Measurements from ENCODE around the gene STK11IP. TPM values are rescaled to one million over a fixed set of nuclear protein-coding genes. Genes with fewer than 3 reads are reported as not detected.
A peak's percentile ranks its signal among the peaks of the same experiment; 100 is the strongest.

STK11IP gene
- total RNA-seq, 1 donor from 2014 or later = 34.5 TPM

DNA sequence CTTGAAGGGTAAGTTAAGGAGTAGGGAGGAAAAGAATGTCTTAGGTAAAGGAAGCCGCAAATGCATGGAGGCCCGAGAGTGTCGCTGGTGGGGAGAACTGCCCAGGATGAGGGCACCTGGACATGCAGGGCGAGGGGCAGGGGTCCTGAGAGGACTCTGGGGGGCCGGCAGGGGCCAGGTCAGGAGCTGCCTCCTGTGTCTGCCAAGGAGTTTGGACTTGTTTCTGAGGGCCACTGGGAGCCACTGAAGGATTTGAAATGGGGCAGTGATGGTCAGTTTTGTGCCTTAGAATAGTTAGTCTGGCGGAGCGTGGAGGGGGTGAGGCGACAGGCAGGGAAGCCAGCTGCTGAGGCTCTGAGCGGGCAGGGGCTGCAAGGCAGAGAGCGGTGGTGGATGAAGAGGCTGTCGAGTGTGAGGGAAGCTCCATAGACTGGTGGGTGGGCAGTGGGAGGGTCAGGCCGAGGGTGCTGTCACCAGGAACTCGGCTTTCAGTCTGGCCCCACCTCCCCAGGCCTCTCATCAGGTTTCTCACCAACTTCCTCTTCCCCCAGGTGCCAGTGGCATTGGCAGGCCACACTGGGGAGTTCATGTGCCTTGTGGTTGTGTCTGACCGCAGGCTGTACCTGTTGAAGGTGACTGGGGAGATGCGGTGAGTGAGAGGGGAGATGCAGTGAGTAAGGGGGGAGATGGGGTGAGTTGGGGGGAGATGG is 15.1 kb downstream of the STK11IP start:
- no peaks in the 10 kb centered on the region for H3K36me3 Mint-ChIP-seq (ENCODE audit: unreplicated experiment)
- H3K4me3 Mint-ChIP-seq (ENCODE audit: unreplicated experiment) = no peak overlapping the region
- H3K27ac Mint-ChIP-seq (ENCODE audit: unreplicated experiment) = no peak overlapping the region
- peaks cover 14% of the 10 kb centered on the region for H3K4me1 Mint-ChIP-seq (ENCODE audit: low read depth, unreplicated experiment)
- no peak for DNase-seq
- peaks cover 2% of the 10 kb centered on the region for H3K27me3 Mint-ChIP-seq (ENCODE audit: unreplicated experiment)
- TF ChIP-seq, protein P1, sequence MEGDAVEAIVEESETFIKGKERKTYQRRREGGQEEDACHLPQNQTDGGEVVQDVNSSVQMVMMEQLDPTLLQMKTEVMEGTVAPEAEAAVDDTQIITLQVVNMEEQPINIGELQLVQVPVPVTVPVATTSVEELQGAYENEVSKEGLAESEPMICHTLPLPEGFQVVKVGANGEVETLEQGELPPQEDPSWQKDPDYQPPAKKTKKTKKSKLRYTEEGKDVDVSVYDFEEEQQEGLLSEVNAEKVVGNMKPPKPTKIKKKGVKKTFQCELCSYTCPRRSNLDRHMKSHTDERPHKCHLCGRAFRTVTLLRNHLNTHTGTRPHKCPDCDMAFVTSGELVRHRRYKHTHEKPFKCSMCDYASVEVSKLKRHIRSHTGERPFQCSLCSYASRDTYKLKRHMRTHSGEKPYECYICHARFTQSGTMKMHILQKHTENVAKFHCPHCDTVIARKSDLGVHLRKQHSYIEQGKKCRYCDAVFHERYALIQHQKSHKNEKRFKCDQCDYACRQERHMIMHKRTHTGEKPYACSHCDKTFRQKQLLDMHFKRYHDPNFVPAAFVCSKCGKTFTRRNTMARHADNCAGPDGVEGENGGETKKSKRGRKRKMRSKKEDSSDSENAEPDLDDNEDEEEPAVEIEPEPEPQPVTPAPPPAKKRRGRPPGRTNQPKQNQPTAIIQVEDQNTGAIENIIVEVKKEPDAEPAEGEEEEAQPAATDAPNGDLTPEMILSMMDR (IDR thresholded peaks at IDR 0.05; ENCODE audit: partially characterized antibody, unreplicated experiment) = no peak
- peaks cover 6% of the 10 kb centered on the region for H3K9me3 Mint-ChIP-seq (ENCODE audit: unreplicated experiment)

DNA sequence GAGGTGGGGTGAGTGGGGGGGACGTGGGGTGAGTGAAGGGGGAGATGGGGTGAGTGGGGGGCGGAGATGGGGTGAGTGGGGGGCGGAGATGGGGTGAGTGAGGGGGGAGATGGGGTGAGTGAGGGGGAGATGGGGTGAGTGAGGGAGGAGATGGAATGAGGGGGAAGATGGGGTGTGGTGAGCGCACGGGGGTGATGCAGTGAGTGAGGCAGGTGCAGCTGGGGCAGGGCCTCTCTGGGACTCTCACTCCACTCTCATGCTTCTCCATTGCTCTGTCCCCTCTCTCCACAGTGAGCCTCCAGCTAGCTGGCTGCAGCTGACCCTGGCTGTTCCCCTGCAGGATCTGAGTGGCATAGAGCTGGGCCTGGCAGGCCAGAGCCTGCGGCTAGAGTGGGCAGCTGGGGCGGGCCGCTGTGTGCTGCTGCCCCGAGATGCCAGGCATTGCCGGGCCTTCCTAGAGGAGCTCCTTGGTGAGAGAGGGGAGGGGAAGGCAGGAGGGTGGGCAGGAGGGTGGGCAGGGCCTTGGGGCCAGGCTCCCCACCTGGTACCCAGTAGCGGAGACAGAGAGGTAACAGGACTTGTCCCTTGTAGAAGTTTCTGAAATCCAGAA is 15.9 kb downstream of the STK11IP start:
- no peak overlapping the region for H3K27ac Mint-ChIP-seq (ENCODE audit: unreplicated experiment)
- no peak for DNase-seq
- H3K4me1 Mint-ChIP-seq (ENCODE audit: low read depth, unreplicated experiment) = peaks cover 14% of the 10 kb centered on the region
- H3K4me3 Mint-ChIP-seq (ENCODE audit: unreplicated experiment) = no peak overlapping the region
- TF ChIP-seq, protein P1 (IDR thresholded peaks at IDR 0.05; ENCODE audit: partially characterized antibody, unreplicated experiment) = no peak
- peaks cover 6% of the 10 kb centered on the region for H3K9me3 Mint-ChIP-seq (ENCODE audit: unreplicated experiment)
- H3K36me3 Mint-ChIP-seq (ENCODE audit: unreplicated experiment) = no peaks in the 10 kb centered on the region
- H3K27me3 Mint-ChIP-seq (ENCODE audit: unreplicated experiment) = peaks cover 2% of the 10 kb centered on the region

DNA sequence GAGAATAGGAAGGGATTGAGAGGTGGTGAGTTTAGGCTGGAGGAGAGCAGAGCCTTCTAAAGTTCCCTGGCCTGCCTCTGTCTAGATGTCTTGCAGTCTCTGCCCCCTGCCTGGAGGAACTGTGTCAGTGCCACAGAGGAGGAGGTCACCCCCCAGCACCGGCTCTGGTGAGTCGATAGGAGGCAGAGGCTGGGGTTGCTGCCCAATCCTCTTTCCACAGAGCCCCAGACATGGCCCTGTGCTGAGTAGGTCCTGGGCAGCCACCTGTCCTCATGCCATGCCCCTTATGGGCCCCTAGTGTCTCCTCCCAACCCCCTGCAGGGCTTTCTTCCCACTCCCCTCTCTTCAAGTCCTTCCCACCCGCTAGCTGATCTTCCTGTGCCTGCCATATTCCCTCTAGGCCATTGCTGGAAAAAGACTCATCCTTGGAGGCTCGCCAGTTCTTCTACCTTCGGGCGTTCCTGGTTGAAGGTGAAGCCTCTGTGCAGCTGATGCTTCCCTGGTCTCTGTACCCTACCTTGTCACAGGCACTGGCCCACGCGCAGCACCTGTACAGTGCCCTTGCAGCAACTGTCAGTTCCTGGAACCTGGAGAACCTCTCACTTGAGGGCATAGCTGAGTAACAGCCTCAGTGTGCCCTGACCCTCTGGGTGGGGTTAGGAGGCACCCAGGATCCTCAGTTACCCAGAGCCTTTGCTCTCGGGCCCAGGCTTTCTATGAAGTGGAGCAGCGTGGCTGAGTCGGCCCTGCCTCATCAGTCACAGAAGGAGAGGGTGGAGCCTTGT is 16.6 kb downstream of the STK11IP start:
- no peaks in the 10 kb centered on the region for H3K36me3 Mint-ChIP-seq (ENCODE audit: unreplicated experiment)
- H3K27ac Mint-ChIP-seq (ENCODE audit: unreplicated experiment) = no peak overlapping the region
- TF ChIP-seq, protein P1 (IDR thresholded peaks at IDR 0.05; ENCODE audit: partially characterized antibody, unreplicated experiment) = no peak
- no peak for DNase-seq
- no peaks in the 10 kb centered on the region for H3K27me3 Mint-ChIP-seq (ENCODE audit: unreplicated experiment)
- no peak overlapping the region for H3K4me3 Mint-ChIP-seq (ENCODE audit: unreplicated experiment)
- peaks cover 16% of the 10 kb centered on the region for H3K4me1 Mint-ChIP-seq (ENCODE audit: low read depth, unreplicated experiment)
- peaks cover 6% of the 10 kb centered on the region for H3K9me3 Mint-ChIP-seq (ENCODE audit: unreplicated experiment)

DNA sequence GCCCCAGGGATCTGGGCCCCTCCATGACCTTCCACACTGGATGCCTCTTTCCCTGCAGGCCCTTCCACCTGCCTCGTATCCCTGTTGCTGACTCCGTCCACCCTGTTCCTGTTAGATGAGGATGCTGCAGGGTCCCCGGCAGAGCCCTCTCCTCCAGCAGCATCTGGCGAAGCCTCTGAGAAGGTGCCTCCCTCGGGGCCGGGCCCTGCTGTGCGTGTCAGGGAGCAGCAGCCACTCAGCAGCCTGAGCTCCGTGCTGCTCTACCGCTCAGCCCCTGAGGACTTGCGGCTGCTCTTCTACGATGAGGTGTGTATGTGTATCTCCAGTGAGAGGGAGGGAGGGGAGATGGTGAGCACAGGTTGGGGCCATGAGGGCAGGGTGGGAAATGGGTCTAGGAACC is 17.4 kb downstream of the STK11IP start:
- H3K27ac Mint-ChIP-seq (ENCODE audit: unreplicated experiment) = no peak overlapping the region
- H3K9me3 Mint-ChIP-seq (ENCODE audit: unreplicated experiment) = peaks cover 3% of the 10 kb centered on the region
- H3K4me1 Mint-ChIP-seq (ENCODE audit: low read depth, unreplicated experiment) = peaks cover 9% of the 10 kb centered on the region
- TF ChIP-seq, protein P1 (IDR thresholded peaks at IDR 0.05; ENCODE audit: partially characterized antibody, unreplicated experiment) = no peak
- peak overlapping the region; percentile 13 for H3K4me3 Mint-ChIP-seq (ENCODE audit: unreplicated experiment)
- no peaks in the 10 kb centered on the region for H3K36me3 Mint-ChIP-seq (ENCODE audit: unreplicated experiment)
- peaks cover 2% of the 10 kb centered on the region for H3K27me3 Mint-ChIP-seq (ENCODE audit: unreplicated experiment)
- DNase-seq = peak; percentile 56

Data from glutamatergic neuron (in vitro differentiated cells).